HEK293 (cell line): Measurements from ENCODE around the gene MKI67.

Experiments
- CTCF ChIA-PET: fragments of 350-600 bp; formaldehyde crosslinking; extraction: SDS; loops from one replicate; lab custom pipeline; 2021; ENCODE audit warnings: antibody characterized with exemption; lab: Yijun Ruan, JAX
- POLR2A ChIA-PET: fragments of 300-600 bp; formaldehyde crosslinking; extraction: SDS; loops from one replicate; lab custom pipeline; 2020; ENCODE audit warnings: antibody characterized with exemption, inconsistent platforms; lab: Yijun Ruan, JAX
- H3K27ac ChIP-seq: fragments of 200-500 bp; sonication (Bioruptor generic); 2 replicates; pipeline ENCODE4 v1.5.1; 2014; ENCODE audit warnings: low read depth, low read length, control low read depth, inconsistent platforms; ENCODE audit errors: extremely low read depth
- H3K36me3 ChIP-seq, 2 experiments: fragments of 200-500 bp in 1 of 2; sonication (Bioruptor generic) in 1 of 2; 1 replicate in 1 of 2; 2 replicates in 1 of 2; pipeline ENCODE4 v1.5.1; 2014 to 2017; ENCODE audit warnings: inconsistent platforms in 2 of 2, low read length in 2 of 2; ENCODE audit not compliant: control insufficient read depth in 2 of 2, insufficient read depth in 1 of 2
- H3K4me1 ChIP-seq: fragments of 200-500 bp; sonication (Bioruptor generic); 2 replicates; pipeline ENCODE4 v1.5.1; 2014; ENCODE audit warnings: mild to moderate bottlenecking, low read length, inconsistent platforms; ENCODE audit not compliant: control insufficient read depth, insufficient read depth
- H3K4me3 ChIP-seq: 2 replicates; pipeline ENCODE4 v1.5.1; 2011; ENCODE audit warnings: low read depth, mild to moderate bottlenecking, control low read depth, low read length, moderate library complexity
- H3K9me3 ChIP-seq: fragments of 200-500 bp; sonication (Bioruptor generic); 2 replicates; pipeline ENCODE4 v1.5.1; 2014; ENCODE audit warnings: low read depth, low read length, inconsistent platforms; ENCODE audit not compliant: control insufficient read depth, insufficient read depth
- AEBP2 ChIP-seq: fragments of 450-650 bp; formaldehyde crosslinking; IDR thresholded peaks from 2 replicates; pipeline ENCODE4 v1.5.1; 2016; ENCODE audit warnings: missing biosample characterization, missing genetic modification characterization, borderline replicate concordance
- HOXD13 ChIP-seq: sonication (generic); formaldehyde crosslinking; IDR thresholded peaks from 2 replicates; pipeline ENCODE4 v1.8.0; 2022; ENCODE audit warnings: missing genetic modification reagents, borderline replicate concordance
- REST ChIP-seq: fragments of 450-650 bp; formaldehyde crosslinking; IDR thresholded peaks from 2 replicates; pipeline ENCODE4 v1.5.1; 2016; ENCODE audit warnings: missing biosample characterization, missing genetic modification characterization
- SP7 ChIP-seq: fragments of 450-650 bp; formaldehyde crosslinking; IDR thresholded peaks from 2 replicates; pipeline ENCODE4 v1.5.1; 2016; ENCODE audit warnings: missing biosample characterization, missing genetic modification characterization
- TSHZ1 ChIP-seq: fragments of 450-650 bp; formaldehyde crosslinking; IDR thresholded peaks from 2 replicates; pipeline ENCODE4 v1.5.1; 2016; ENCODE audit warnings: missing biosample characterization, missing genetic modification characterization, borderline replicate concordance
- ZBTB20 ChIP-seq: fragments of 450-650 bp; formaldehyde crosslinking; IDR thresholded peaks from 2 replicates; pipeline ENCODE4 v1.5.1; 2016; ENCODE audit warnings: missing biosample characterization, missing genetic modification characterization
- ZFP69B ChIP-seq: fragments of 450-650 bp; formaldehyde crosslinking; IDR thresholded peaks from 2 replicates; pipeline ENCODE4 v1.5.1; 2016; ENCODE audit warnings: missing biosample characterization, missing genetic modification characterization
- ZNF157 ChIP-seq: fragments of 450-650 bp; formaldehyde crosslinking; IDR thresholded peaks from 2 replicates; pipeline ENCODE4 v1.5.1; 2016; ENCODE audit warnings: missing biosample characterization, missing genetic modification characterization
- ZNF449 ChIP-seq: fragments of 450-650 bp; formaldehyde crosslinking; IDR thresholded peaks from 2 replicates; pipeline ENCODE4 v1.5.1; 2017; ENCODE audit warnings: missing biosample characterization, mild to moderate bottlenecking, missing genetic modification characterization, moderate library complexity
- ZNF518A ChIP-seq: fragments of 450-650 bp; formaldehyde crosslinking; conservative IDR thresholded peaks from 2 replicates; pipeline ENCODE4 v1.5.1; 2016; ENCODE audit warnings: low read depth, missing biosample characterization, missing genetic modification characterization
- ZNF548 ChIP-seq: fragments of 450-650 bp; formaldehyde crosslinking; IDR thresholded peaks from 2 replicates; pipeline ENCODE4 v1.5.1; 2016; ENCODE audit warnings: missing biosample characterization, missing genetic modification characterization
- ZNF580 ChIP-seq: fragments of 450-650 bp; formaldehyde crosslinking; IDR thresholded peaks from 2 replicates; pipeline ENCODE4 v1.5.1; 2016; ENCODE audit warnings: missing biosample characterization, missing genetic modification characterization
- ZNF600 ChIP-seq: fragments of 450-650 bp; formaldehyde crosslinking; IDR thresholded peaks from 2 replicates; pipeline ENCODE4 v1.5.1; 2016; ENCODE audit warnings: missing biosample characterization, missing genetic modification characterization
- ZNF658 ChIP-seq: fragments of 450-650 bp; formaldehyde crosslinking; IDR thresholded peaks from 2 replicates; pipeline ENCODE4; 2016; ENCODE audit warnings: missing biosample characterization, missing genetic modification characterization
- ZNF677 ChIP-seq: fragments of 450-650 bp; IDR thresholded peaks from 2 replicates; pipeline ENCODE4 v1.5.0; 2018; ENCODE audit warnings: missing biosample characterization, mild to moderate bottlenecking, missing genetic modification characterization, moderate library complexity
- ZNF76 ChIP-seq: fragments of 450-650 bp; formaldehyde crosslinking; IDR thresholded peaks from 2 replicates; pipeline ENCODE4; 2016; ENCODE audit warnings: low read depth, missing biosample characterization, missing genetic modification characterization, borderline replicate concordance

MKI67 gene

GRCh38 chr10:128121750-128122412 lies 4.3 kb downstream of the MKI67 start:
- Histone ChIP-seq H3K27ac (no peak overlapping the region), H3K4me1 (peaks cover 11% of the 10 kb centered on the region), H3K36me3 (peaks cover 65 to 74% of the 10 kb centered on the region in 2 experiments), H3K9me3 (no peaks in the 10 kb centered on the region), H3K4me3 (no peak overlapping the region)
- TF ChIP-seq REST (no peak), ZNF518A (tag by site-specific recombination) (no peak), ZNF548 (tag by site-specific recombination) (peak; percentile 92), ZNF76 (tag by site-specific recombination) (no peak), ZNF600 (tag by site-specific recombination) (peak; percentile 58), ZNF677 (tag by site-specific recombination) (peak; percentile 63)
- ChIA-PET CTCF (interaction anchor here (1.2 to 2.8 kb wide), 2 partner anchors 11 to 28 kb away, joined by 4 to 19 read pairs; no protein-coding TSS in a partner anchor), POLR2A (no interaction called here)

- peaks cover 85 to 94% of the 10 kb centered on the region in 2 experiments for H3K36me3 ChIP-seq
- H3K9me3 ChIP-seq = no peaks in the 10 kb centered on the region
- ChIA-PET CTCF (interaction anchor here (0.6 to 2.5 kb wide), 11 partner anchors 8 to 45 kb away, joined by 3 to 14 read pairs (median 6); partner anchors contain the start of gene MKI67), POLR2A (no interaction called here)
- H3K4me1 ChIP-seq = no peaks in the 10 kb centered on the region
- no peak overlapping the region for H3K4me3 ChIP-seq
- H3K27ac ChIP-seq = no peak overlapping the region
- no peak for TF ChIP-seq ZNF658 (tag by site-specific recombination)
- TF ChIP-seq AEBP2 = no peak
- TF ChIP-seq ZFP69B = no peak
- TF ChIP-seq ZNF580 (tag by site-specific recombination) = no peak
- no peak for TF ChIP-seq ZNF157 (tag by site-specific recombination)
- TF ChIP-seq ZNF449 (tag by site-specific recombination) = no peak
- no peak for TF ChIP-seq ZBTB20
- no peak for TF ChIP-seq HOXD13 (CRISPR knock-in tag)
- no peak for TF ChIP-seq SP7 (tag by site-specific recombination)
- TF ChIP-seq TSHZ1 (tag by site-specific recombination) = no peak
Measured at GRCh38 chr10:128116851-128117615, 9.2 kb downstream of the MKI67 start.
